ENCODE data around the gene INO80E. TPM values are rescaled to one million over a fixed set of nuclear protein-coding genes. Genes with fewer than 3 reads are reported as not detected.

INO80E gene
- total and polyA plus RNA-seq, 2 of the 8 experiments (the other 6 are each of a cell fraction or from before 2014, with no cell fraction given), result 43.0 to 91.2 TPM

DNA sequence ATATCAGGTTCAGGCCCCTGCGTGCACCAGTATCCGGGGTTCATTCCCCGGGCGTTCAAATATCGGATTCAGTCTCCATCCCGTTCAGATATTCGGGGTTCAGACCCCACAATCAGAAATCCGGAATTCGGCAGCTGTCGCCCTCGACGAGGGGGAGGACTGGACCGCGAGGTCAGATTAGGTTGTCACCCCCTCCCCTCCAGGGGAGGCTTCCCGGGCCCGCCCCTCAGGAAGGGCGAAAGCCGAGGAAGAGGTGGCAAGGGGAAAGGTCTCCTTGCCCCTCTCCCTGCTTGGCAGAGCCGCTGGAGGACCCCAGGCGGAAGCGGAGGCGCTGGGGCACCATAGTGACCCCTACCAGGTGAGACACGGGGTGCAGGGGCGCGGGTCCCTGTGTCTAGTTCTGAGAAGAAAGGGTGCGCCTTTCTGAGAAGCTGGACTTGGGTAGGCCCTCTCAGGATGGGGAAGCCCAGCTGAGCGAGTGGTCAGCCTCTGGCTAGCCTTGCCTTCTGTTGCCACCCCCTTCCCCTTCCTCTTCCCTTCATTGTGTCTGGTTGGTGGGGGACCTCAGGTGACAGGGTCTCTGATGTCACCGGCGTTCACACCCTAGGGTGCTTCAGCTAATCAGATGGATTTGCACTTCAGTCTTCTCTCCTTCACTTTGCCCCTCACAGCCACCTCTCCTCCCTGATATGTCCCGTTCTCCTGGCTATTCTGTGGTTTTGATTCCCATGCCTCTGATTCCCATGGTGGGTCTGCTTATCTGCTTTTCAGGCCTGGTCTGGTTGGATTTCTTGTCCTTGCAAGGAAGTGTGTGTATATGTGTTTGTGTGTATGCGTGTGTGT lies 21.5 kb upstream of the INO80E start:
- Histone ChIP-seq H3K18ac (ENCODE audit: extremely low read depth, low read length) (no peak overlapping the region; the same call in 1 of the 2 replicates), H3K56ac (replicated peaks; ENCODE audit: insufficient read length, low read depth, low read length) (no peak overlapping the region), H3K9me3 (ENCODE audit: insufficient read depth in 2 of 2, low read depth in 1 of 2, low read length in 1 of 2) (peaks cover 11% of the 10 kb centered on the region in 2 experiments), H4K8ac (ENCODE audit: extremely low read depth, insufficient read depth, low read length) (no peak overlapping the region), H3K23ac (ENCODE audit: insufficient read length) (no peak overlapping the region), H3K14ac (ENCODE audit: insufficient read length) (no peak overlapping the region), H4K91ac (replicated peaks; ENCODE audit: insufficient read length, low read length) (no peak overlapping the region), H4K20me1 (replicated peaks in 1 of 2; ENCODE audit: control insufficient read depth in 1 of 2, insufficient read depth in 2 of 2, low read length in 2 of 2) (peaks cover 4 to 18% of the 10 kb centered on the region in 2 experiments), H3K4me3 (ENCODE audit: extremely low read depth in 1 of 4, insufficient read depth in 2 of 4, low read depth in 3 of 4, low read length in 4 of 4) (peak overlapping the region; percentile 80 to 90 (median 85)), H3K27me3 (replicated peaks in 1 of 4; ENCODE audit: control insufficient read depth in 3 of 4, extremely low read depth in 1 of 4, insufficient read depth in 3 of 4, low read length in 3 of 4) (peaks cover 2 to 10% (median 9%) of the 10 kb centered on the region in 4 experiments), H2AK5ac (ENCODE audit: low read depth, low read length) (no peak overlapping the region), H2BK120ac (replicated peaks; ENCODE audit: low read depth, low read length) (no peak overlapping the region), H3K9ac (replicated peaks in 1 of 4; ENCODE audit: extremely low read depth in 1 of 4, low read depth in 3 of 4, low read length in 3 of 4) (peak overlapping the region; percentile 45 to 77 (median 69); a peak in 5 of 7 replicates), H3K36me3 (ENCODE audit: control insufficient read depth in 2 of 4, insufficient read depth in 4 of 4, low read length in 3 of 4) (peaks cover 8 to 28% (median 22%) of the 10 kb centered on the region in 4 experiments), H2BK20ac (ENCODE audit: low read length) (no peak overlapping the region), H3K4me2 (ENCODE audit: insufficient read depth in 1 of 2, low read depth in 2 of 2, low read length in 2 of 2) (peak overlapping the region; percentile 72 to 85), H4K5ac (ENCODE audit: insufficient read length, low read depth, low read length) (no peak overlapping the region), H3K79me2 (ENCODE audit: control insufficient read depth in 1 of 2, insufficient read depth in 2 of 2, low read length in 2 of 2) (peaks cover 9 to 34% of the 10 kb centered on the region in 2 experiments), H2BK12ac (ENCODE audit: low read depth, low read length) (no peak overlapping the region), H2BK5ac (ENCODE audit: low read depth, low read length) (no peak overlapping the region), H3K4ac (replicated peaks; ENCODE audit: insufficient read length, low read depth, low read length) (no peak overlapping the region), H3K23me2 (ENCODE audit: low read depth, low read length) (peaks cover 7% of the 10 kb centered on the region; the same call in 1 of the 2 replicates), H3K79me1 (ENCODE audit: low read depth, low read length) (peaks cover 24% of the 10 kb centered on the region), H3K4me1 (replicated peaks in 1 of 4; ENCODE audit: control insufficient read depth in 3 of 4, insufficient read depth in 4 of 4, low read length in 3 of 4) (peaks cover 4 to 20% (median 7%) of the 10 kb centered on the region in 4 experiments), H2AFZ (ENCODE audit: low read length) (no peak overlapping the region), H3K27ac (ENCODE audit: low read depth, low read length) (no peak overlapping the region), H2BK15ac (ENCODE audit: low read length) (no peak overlapping the region)
- ChIA-PET CTCF (ENCODE audit: partially characterized antibody) (interaction anchor here (1.0 to 3.7 kb wide), 10 partner anchors 10 to 63 kb away, joined by 3 to 12 read pairs (median 4); partner anchors contain the start of gene TLCD3B), POLR2A (ENCODE audit: partially characterized antibody) (interaction anchor here (1.1 to 3.4 kb wide), 8 partner anchors 11 to 57 kb away, joined by 3 to 33 read pairs (median 12); partner anchors contain the start of genes HIRIP3, INO80E, KCTD13 and TLCD3B)
- peak; percentile 24; the same call in 1 of the 2 replicates for TF ChIP-seq PHF8 (conservative IDR thresholded peaks at IDR 0.05; ENCODE audit: low read depth, low read length)
- 0 out of 2 replicates have a peak, but pooled peaks have one; percentile 13 for TF ChIP-seq RBBP5 (IDR thresholded peaks at IDR 0.05; ENCODE audit: borderline replicate concordance, low read depth, low read length)
- TF ChIP-seq TCF12 (IDR thresholded peaks at IDR 0.05; ENCODE audit: low read depth, low read length), result no peak
- peak; percentile 15 for TF ChIP-seq SAP30 (IDR thresholded peaks at IDR 0.05; ENCODE audit: insufficient read depth, insufficient replicate concordance, low read length)
- TF ChIP-seq GTF2F1 (IDR thresholded peaks at IDR 0.05; ENCODE audit: borderline replicate concordance, low read depth, low read length), result no peak
- no peak for FAIRE-seq
- no peak for DNase-seq (ENCODE audit: low read depth in 1 of 2, low spot score in 2 of 2)
- WGBS, 2 experiments (ENCODE audit: extremely low coverage in 1 of 2, insufficient coverage in 1 of 2, insufficient read length in 1 of 2, insufficient replicate concordance in 2 of 2, low coverage in 1 of 2, low lambda C conversion rate in 2 of 2, missing lambda C conversion rate in 1 of 2), result 14% methylated on average over 26 of the region's 31 CpGs; no CpG with 5 or more reads in 1 of the 2 experiments
